Measurements from ENCODE around the gene TRIM16.

Gene TRIM16

GRCh38 chr17:15663691-15664090 lies 20.4 kb downstream of the TRIM16 start:
- in situ Hi-C loops (cut with MboI; ENCODE audit: low pct_unique_long_range_greater_than_20kb, low sequenced_read_pairs, unreplicated experiment), result no loop called here
- TF ChIP-seq, protein P1, sequence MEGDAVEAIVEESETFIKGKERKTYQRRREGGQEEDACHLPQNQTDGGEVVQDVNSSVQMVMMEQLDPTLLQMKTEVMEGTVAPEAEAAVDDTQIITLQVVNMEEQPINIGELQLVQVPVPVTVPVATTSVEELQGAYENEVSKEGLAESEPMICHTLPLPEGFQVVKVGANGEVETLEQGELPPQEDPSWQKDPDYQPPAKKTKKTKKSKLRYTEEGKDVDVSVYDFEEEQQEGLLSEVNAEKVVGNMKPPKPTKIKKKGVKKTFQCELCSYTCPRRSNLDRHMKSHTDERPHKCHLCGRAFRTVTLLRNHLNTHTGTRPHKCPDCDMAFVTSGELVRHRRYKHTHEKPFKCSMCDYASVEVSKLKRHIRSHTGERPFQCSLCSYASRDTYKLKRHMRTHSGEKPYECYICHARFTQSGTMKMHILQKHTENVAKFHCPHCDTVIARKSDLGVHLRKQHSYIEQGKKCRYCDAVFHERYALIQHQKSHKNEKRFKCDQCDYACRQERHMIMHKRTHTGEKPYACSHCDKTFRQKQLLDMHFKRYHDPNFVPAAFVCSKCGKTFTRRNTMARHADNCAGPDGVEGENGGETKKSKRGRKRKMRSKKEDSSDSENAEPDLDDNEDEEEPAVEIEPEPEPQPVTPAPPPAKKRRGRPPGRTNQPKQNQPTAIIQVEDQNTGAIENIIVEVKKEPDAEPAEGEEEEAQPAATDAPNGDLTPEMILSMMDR (IDR thresholded peaks at IDR 0.05; ENCODE audit: extremely low read depth, insufficient read depth, missing control alignments), result no peak
- no peak for DNase-seq (ENCODE audit: low spot score)

DNA sequence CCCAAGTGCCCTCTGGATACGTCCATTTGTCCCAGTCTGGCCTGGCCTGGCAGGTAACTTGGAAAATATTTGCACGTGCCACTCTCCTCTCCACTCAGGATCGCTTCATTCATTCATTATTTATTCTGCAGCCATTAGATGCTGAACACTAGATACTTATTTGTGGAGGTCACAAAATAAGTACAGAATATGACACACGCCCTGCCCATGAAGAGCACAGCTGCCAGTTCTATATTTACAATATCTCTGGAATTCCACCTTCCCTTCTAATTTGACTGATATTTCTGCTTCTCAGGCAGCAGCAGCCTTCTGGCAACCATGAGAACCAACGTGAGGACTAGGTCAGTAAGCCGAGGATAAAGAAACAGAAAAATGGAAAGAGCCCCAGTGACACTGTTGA lies 20.9 kb downstream of the TRIM16 start:
- TF ChIP-seq, protein P1 (IDR thresholded peaks at IDR 0.05; ENCODE audit: extremely low read depth, insufficient read depth, missing control alignments), result no peak
- DNase-seq (ENCODE audit: low spot score), result no peak
- in situ Hi-C loops (cut with MboI; ENCODE audit: low pct_unique_long_range_greater_than_20kb, low sequenced_read_pairs, unreplicated experiment), result no loop called here

GRCh38 chr17:15662681-15663080 lies 21.4 kb downstream of the TRIM16 start:
- TF ChIP-seq, protein P1 (IDR thresholded peaks at IDR 0.05; ENCODE audit: extremely low read depth, insufficient read depth, missing control alignments), result no peak
- in situ Hi-C loops (cut with MboI; ENCODE audit: low pct_unique_long_range_greater_than_20kb, low sequenced_read_pairs, unreplicated experiment), result no loop called here
- DNase-seq (ENCODE audit: low spot score), result no peak

DNA sequence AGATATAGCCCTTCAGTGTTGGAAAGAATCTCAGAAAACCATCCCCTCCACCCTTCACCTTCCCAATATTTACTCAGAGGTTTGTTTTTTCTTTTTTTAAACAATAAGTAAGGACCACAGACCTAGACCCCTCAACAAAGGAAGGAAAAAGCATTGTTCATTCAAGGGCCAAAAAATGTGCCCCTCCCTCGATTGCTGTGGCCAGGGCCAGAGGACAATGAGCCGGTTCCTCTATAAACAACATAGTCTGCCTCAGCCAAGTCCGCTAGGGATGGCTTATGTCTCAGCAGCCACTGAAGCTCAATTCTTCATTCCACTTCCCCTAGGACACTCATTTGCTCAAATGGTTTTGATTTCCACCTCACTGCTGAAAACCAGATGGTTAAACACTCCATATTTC lies 24.0 kb downstream of the TRIM16 start:
- DNase-seq (ENCODE audit: low spot score), result no peak
- TF ChIP-seq, protein P1 (IDR thresholded peaks at IDR 0.05; ENCODE audit: extremely low read depth, insufficient read depth, missing control alignments), result no peak
- in situ Hi-C loops (cut with MboI; ENCODE audit: low pct_unique_long_range_greater_than_20kb, low sequenced_read_pairs, unreplicated experiment), result no loop called here

DNA sequence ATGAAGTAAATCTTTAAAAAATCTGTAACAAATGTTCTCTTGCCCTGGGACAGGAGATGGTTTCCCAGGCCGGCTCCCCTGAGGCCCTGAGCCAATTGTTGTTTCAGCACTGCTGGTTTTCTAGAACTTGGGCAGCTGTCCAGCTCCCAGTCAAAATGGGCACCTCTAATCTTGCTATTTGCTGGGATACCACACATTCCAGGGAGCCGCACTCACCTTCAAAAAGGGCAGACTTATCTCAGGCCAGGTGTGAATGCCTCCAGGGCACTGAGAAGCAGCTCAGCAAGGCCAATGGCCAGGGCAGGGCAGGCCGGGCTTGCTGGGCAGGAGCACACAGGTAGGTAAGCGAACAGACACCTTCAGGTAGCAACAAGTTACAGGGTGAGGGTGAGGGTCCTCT lies 24.4 kb downstream of the TRIM16 start:
- DNase-seq (ENCODE audit: low spot score), result no peak
- TF ChIP-seq, protein P1 (IDR thresholded peaks at IDR 0.05; ENCODE audit: extremely low read depth, insufficient read depth, missing control alignments), result no peak
- in situ Hi-C loops (cut with MboI; ENCODE audit: low pct_unique_long_range_greater_than_20kb, low sequenced_read_pairs, unreplicated experiment), result no loop called here

DNA sequence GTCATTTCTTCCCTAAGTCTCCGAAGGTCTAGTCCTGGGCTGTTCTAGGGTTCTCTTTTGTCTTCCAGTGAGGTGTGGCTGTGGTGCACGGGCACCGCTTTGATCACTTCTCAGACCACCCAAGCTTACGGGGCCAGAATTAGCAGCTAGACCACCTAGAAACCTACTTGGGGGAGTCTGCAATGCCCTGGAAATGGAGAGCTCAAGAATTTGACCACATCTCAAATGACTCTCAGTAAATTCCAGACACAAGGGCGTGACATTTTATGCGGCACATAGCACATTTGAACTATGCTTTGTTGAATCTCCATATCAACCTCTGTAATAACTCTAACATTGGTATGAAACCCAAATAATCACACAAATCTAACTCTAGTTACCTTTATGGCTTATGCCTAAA lies 24.9 kb downstream of the TRIM16 start:
- no peak for DNase-seq (ENCODE audit: low spot score)
- in situ Hi-C loops (cut with MboI; ENCODE audit: low pct_unique_long_range_greater_than_20kb, low sequenced_read_pairs, unreplicated experiment), result no loop called here
- TF ChIP-seq, protein P1 (IDR thresholded peaks at IDR 0.05; ENCODE audit: extremely low read depth, insufficient read depth, missing control alignments), result no peak

DNA sequence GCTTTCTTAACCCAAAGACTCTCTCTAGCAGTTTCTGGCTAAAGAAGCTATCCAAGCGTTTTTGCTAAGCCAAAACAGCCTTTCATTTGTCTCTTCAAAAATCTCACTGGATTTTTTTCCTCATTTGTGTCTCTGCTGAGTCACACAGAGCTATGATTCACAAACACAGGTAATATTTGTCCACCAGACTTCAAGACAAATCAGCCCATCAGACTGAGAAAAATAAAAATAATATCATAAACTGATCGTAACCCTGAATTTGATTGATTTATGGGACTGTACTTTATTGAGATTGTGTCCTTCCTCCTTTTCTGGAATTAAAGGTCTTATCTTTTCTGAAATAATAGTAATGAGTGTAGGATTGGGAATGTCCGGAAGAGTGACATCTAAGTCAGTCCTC lies 25.8 kb downstream of the TRIM16 start:
- no peak for DNase-seq (ENCODE audit: low spot score)
- TF ChIP-seq, protein P1 (IDR thresholded peaks at IDR 0.05; ENCODE audit: extremely low read depth, insufficient read depth, missing control alignments), result no peak
- in situ Hi-C loops (cut with MboI; ENCODE audit: low pct_unique_long_range_greater_than_20kb, low sequenced_read_pairs, unreplicated experiment), result no loop called here

All from GM13977 (cell line).